H1 (cell line): ENCODE measurements around the gene DIPK1C.

Source experiments
- CHD2 ChIP-seq: IDR thresholded peaks from 2 replicates; pipeline ENCODE4 v1.6.1; 2012; ENCODE audit warnings: low read length, improper control_type of control experiment
- EP300 ChIP-seq, 2 experiments: IDR thresholded peaks; 1 replicate in 1 of 2; 2 replicates in 1 of 2; pipeline ENCODE4 v1.6.1; 2011 to 2012; ENCODE audit warnings: low read depth in 2 of 2, low read length in 2 of 2, mild to moderate bottlenecking in 2 of 2, borderline replicate concordance in 1 of 2, inconsistent platforms in 1 of 2, moderate library complexity in 1 of 2
- EZH2 ChIP-seq: fragments of 200-600 bp; sonication (generic); IDR thresholded peaks from 2 replicates; pipeline ENCODE4 v1.7.1; 2012; ENCODE audit warnings: low read depth, mild to moderate bottlenecking, moderate library complexity, low read length, inconsistent platforms; ENCODE audit not compliant: severe bottlenecking
- HDAC6 ChIP-seq: IDR thresholded peaks from one replicate; pipeline ENCODE4 v1.7.1; 2012; ENCODE audit warnings: low read depth, mild to moderate bottlenecking, inconsistent platforms, low read length, moderate library complexity
- POLR2A ChIP-seq, 2 experiments: IDR thresholded peaks; 1 replicate in 1 of 2; 2 replicates in 1 of 2; pipeline ENCODE4 v1.6.1; 2011; ENCODE audit warnings: low read depth in 2 of 2, low read length in 2 of 2, mild to moderate bottlenecking in 2 of 2; ENCODE audit errors: control extremely low read depth in 1 of 2
- RAD21 ChIP-seq, 2 experiments: IDR thresholded peaks in 1 of 2; conservative IDR thresholded peaks in 1 of 2; 2 replicates each; pipeline ENCODE4 v1.6.1; 2011; ENCODE audit warnings: low read depth in 2 of 2, low read length in 2 of 2, improper control_type of control experiment in 1 of 2, inconsistent platforms in 1 of 2, mild to moderate bottlenecking in 1 of 2, moderate library complexity in 1 of 2
- SUZ12 ChIP-seq: fragments of 200-600 bp; sonication (generic); IDR thresholded peaks from 2 replicates; pipeline ENCODE4 v1.6.1; 2012; ENCODE audit warnings: mild to moderate bottlenecking, inconsistent platforms, low read length, moderate library complexity, mixed read lengths
- YY1 ChIP-seq: IDR thresholded peaks from 2 replicates; pipeline ENCODE4 v1.6.1; 2011; ENCODE audit warnings: low read depth, mild to moderate bottlenecking, low read length
- ZNF274 ChIP-seq: IDR thresholded peaks from 2 replicates; pipeline ENCODE4 v1.7.0; 2012; ENCODE audit warnings: low read length, borderline replicate concordance; ENCODE audit errors: extremely low read depth
- TF ChIP-seq, protein P1 (sequence below), 3 experiments: IDR thresholded peaks; 1 replicate in 2 of 3; 2 replicates in 1 of 3; pipeline versions ENCODE4 v1.5.1 to v1.6.1; 2011; ENCODE audit warnings: low read length in 3 of 3, mild to moderate bottlenecking in 3 of 3, inconsistent platforms in 2 of 3, low read depth in 1 of 3, moderate library complexity in 1 of 3; ENCODE audit not compliant: insufficient read depth in 1 of 3; ENCODE audit errors: control extremely low read depth in 1 of 3
- TF ChIP-seq, protein P2 (sequence below): IDR thresholded peaks from 2 replicates; pipeline ENCODE4 v1.6.1; 2012; ENCODE audit warnings: inconsistent platforms
- TF ChIP-seq, protein P3 (sequence below): IDR thresholded peaks from 2 replicates; pipeline ENCODE4 v1.6.1; 2011; ENCODE audit warnings: low read depth, mild to moderate bottlenecking, low read length; ENCODE audit not compliant: insufficient read depth

DNA sequence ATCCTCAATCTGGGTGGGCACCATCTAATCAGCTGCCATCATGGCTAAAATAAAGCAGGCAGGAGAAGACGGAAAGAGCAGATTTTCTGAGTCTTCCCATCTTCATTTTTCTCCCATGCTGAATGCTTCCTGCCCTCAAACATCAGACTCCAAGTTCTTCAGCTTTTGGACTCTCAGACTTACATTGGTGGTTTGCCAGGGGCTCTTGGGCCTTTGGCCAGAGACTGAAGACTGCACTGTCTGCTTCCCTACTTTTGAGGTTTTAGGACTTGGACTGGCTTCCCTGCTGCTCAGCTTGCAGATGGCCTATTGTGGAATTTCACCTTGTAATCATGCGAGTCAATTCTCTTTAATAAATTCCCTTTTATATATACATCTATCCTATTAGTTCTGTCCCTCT, 36.6 kb downstream of the DIPK1C start:
- no peak for TF ChIP-seq POLR2A (IDR thresholded peaks at IDR 0.05; ENCODE audit: control extremely low read depth in 1 of 2, low read depth in 2 of 2, low read length in 2 of 2)
- TF ChIP-seq, protein P1, sequence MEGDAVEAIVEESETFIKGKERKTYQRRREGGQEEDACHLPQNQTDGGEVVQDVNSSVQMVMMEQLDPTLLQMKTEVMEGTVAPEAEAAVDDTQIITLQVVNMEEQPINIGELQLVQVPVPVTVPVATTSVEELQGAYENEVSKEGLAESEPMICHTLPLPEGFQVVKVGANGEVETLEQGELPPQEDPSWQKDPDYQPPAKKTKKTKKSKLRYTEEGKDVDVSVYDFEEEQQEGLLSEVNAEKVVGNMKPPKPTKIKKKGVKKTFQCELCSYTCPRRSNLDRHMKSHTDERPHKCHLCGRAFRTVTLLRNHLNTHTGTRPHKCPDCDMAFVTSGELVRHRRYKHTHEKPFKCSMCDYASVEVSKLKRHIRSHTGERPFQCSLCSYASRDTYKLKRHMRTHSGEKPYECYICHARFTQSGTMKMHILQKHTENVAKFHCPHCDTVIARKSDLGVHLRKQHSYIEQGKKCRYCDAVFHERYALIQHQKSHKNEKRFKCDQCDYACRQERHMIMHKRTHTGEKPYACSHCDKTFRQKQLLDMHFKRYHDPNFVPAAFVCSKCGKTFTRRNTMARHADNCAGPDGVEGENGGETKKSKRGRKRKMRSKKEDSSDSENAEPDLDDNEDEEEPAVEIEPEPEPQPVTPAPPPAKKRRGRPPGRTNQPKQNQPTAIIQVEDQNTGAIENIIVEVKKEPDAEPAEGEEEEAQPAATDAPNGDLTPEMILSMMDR (IDR thresholded peaks at IDR 0.05; ENCODE audit: control extremely low read depth in 1 of 3, insufficient read depth in 1 of 3, low read depth in 1 of 3, low read length in 3 of 3): no peak
- TF ChIP-seq EP300 (IDR thresholded peaks at IDR 0.05; ENCODE audit: borderline replicate concordance in 1 of 2, low read depth in 2 of 2, low read length in 2 of 2): no peak
- TF ChIP-seq, protein P2, sequence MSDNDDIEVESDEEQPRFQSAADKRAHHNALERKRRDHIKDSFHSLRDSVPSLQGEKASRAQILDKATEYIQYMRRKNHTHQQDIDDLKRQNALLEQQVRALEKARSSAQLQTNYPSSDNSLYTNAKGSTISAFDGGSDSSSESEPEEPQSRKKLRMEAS: no peak
- TF ChIP-seq RAD21 (IDR thresholded peaks at IDR 0.05 in 1 of 2, conservative IDR thresholded peaks at IDR 0.05 in 1 of 2; ENCODE audit: low read depth in 2 of 2, low read length in 2 of 2): no peak
- no peak for TF ChIP-seq HDAC6
- TF ChIP-seq SUZ12: no peak
- no peak for TF ChIP-seq YY1
- TF ChIP-seq ZNF274: no peak
- no peak for TF ChIP-seq CHD2
- TF ChIP-seq EZH2: no peak
- TF ChIP-seq, protein P3, sequence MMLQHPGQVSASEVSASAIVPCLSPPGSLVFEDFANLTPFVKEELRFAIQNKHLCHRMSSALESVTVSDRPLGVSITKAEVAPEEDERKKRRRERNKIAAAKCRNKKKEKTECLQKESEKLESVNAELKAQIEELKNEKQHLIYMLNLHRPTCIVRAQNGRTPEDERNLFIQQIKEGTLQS: no peak
